Thyroid gland (tissue), 4 donors: ENCODE data around the gene SULT1B1. TPM values are rescaled to one million over a fixed set of nuclear protein-coding genes. Genes with fewer than 3 reads are reported as not detected.

Source experiments
- DNase-seq, 2 donors: peaks; one replicate each; pipeline ENCODE4 v3.0.0-alpha.2; 2019
- H3K27ac ChIP-seq, 3 donors: fragments of 200-600 bp; sonication (generic); 1 replicate in 2 of 3; 2 replicates in 1 of 3; pipeline ENCODE4 v1.5.1; 2016 to 2019; ENCODE audit warnings: mild to moderate bottlenecking in 1 of 3, moderate library complexity in 1 of 3
- H3K27me3 ChIP-seq: fragments of 200-600 bp; sonication (generic); one replicate; pipeline ENCODE4 v1.5.1; 2019
- H3K36me3 ChIP-seq, 2 donors: fragments of 200-600 bp; sonication (generic); one replicate each; pipeline ENCODE4 v1.5.1; 2016 to 2019
- H3K4me1 ChIP-seq, 2 donors: fragments of 200-600 bp; sonication (generic); one replicate each; pipeline ENCODE4 v1.5.1; 2017 to 2019
- H3K4me3 ChIP-seq, 3 donors: fragments of 200-600 bp; sonication (generic); replicated peaks in 1 of 3; 1 replicate in 2 of 3; 2 replicates in 1 of 3; pipeline ENCODE4 v1.5.1; 2016; ENCODE audit warnings: mild to moderate bottlenecking in 1 of 3
- H3K9me3 ChIP-seq: fragments of 200-600 bp; sonication (generic); one replicate; pipeline ENCODE4 v1.5.1; 2017
- CTCF ChIP-seq, 6 experiments: fragments of 200-600 bp in 3 of 6; fragments of 450-650 bp in 3 of 6; sonication (generic) in 3 of 6; IDR thresholded peaks; one replicate each; pipeline ENCODE4 v1.5.1; 2016 to 2019; ENCODE audit warnings: antibody characterized with exemption in 6 of 6, mild to moderate bottlenecking in 2 of 6, inconsistent platforms in 1 of 6, moderate library complexity in 1 of 6
- POLR2A ChIP-seq, 2 donors: fragments of 450-650 bp; IDR thresholded peaks; one replicate each; pipeline ENCODE4 v1.6.1; 2017; ENCODE audit warnings: antibody characterized with exemption in 2 of 2, mild to moderate bottlenecking in 2 of 2, moderate library complexity in 1 of 2
- WGBS, 2 donors: methylation state at CpG; one replicate each; pipeline ENCODE4 v1.1.5; 2017; 5-methylcytosine and 5-hydroxymethylcytosine counted together
- intact Hi-C: fragments of 100-400 bp; cut with DNase I; formaldehyde crosslinking; loops from one replicate; pipeline ENCODE4 v1.15.1; 2023
- total RNA-seq, 4 donors: library from RNA; depleted of rRNA; stranded (reverse); fragments of >200 nt; gene quantifications; one replicate each; pipeline ENCODE4 v1.2.3, GENCODE V29; 2016

The SULT1B1 gene
- total RNA-seq, 4 donors from 2014 or later: 0.33 to 0.83 (median 0.51) TPM

- DNase-seq: no peak
- H3K9me3 ChIP-seq: no peaks in the 10 kb centered on the region
- no peaks in the 10 kb centered on the region for H3K27me3 ChIP-seq
- TF ChIP-seq CTCF (IDR thresholded peaks at IDR 0.05) (no peak), POLR2A (IDR thresholded peaks at IDR 0.05) (no peak)
- no peaks in the 10 kb centered on the region for H3K4me1 ChIP-seq
- intact Hi-C loops: no loop called here
- H3K4me3 ChIP-seq: no peak overlapping the region
- no peak overlapping the region for H3K27ac ChIP-seq
- H3K36me3 ChIP-seq: no peaks in the 10 kb centered on the region
- WGBS, 2 donors: 82 to 92% methylated on average over 1 of the region's 1 CpG
Measured at GRCh38 chr4:69786547-69786946, 26.1 kb upstream of the SULT1B1 start.

GRCh38 chr4:69785211-69785831 is 24.9 kb upstream of the SULT1B1 start:
- no peak for DNase-seq
- H3K27me3 ChIP-seq: no peaks in the 10 kb centered on the region
- no peaks in the 10 kb centered on the region for H3K9me3 ChIP-seq
- no peaks in the 10 kb centered on the region for H3K4me1 ChIP-seq
- H3K27ac ChIP-seq: no peak overlapping the region
- TF ChIP-seq CTCF (IDR thresholded peaks at IDR 0.05): no peak
- TF ChIP-seq POLR2A (IDR thresholded peaks at IDR 0.05): no peak
- no peak overlapping the region for H3K4me3 ChIP-seq
- intact Hi-C loops: no loop called here
- H3K36me3 ChIP-seq: no peaks in the 10 kb centered on the region
- 81 to 90% methylated on average over 1 of the region's 1 CpG for WGBS, 2 donors

GRCh38 chr4:69782651-69783310 is 22.4 kb upstream of the SULT1B1 start:
- DNase-seq: no peak
- Histone ChIP-seq H3K27ac (no peak overlapping the region), H3K36me3 (no peaks in the 10 kb centered on the region), H3K27me3 (no peaks in the 10 kb centered on the region), H3K4me3 (no peak overlapping the region), H3K4me1 (no peaks in the 10 kb centered on the region), H3K9me3 (no peaks in the 10 kb centered on the region)
- TF ChIP-seq POLR2A (IDR thresholded peaks at IDR 0.05): no peak
- no peak for TF ChIP-seq CTCF (IDR thresholded peaks at IDR 0.05)
- intact Hi-C loops: no loop called here
- WGBS, 2 donors: 94% methylated on average over 15 of the region's 15 CpGs

GRCh38 chr4:69781458-69782418 is 21.3 kb upstream of the SULT1B1 start:
- intact Hi-C loops: no loop called here
- TF ChIP-seq POLR2A (IDR thresholded peaks at IDR 0.05) (no peak), CTCF (IDR thresholded peaks at IDR 0.05) (no peak)
- H3K4me1 ChIP-seq: no peaks in the 10 kb centered on the region

More at GRCh38 chr4:69781458-69782418, 21.3 kb upstream of the SULT1B1 start:
- H3K27me3 ChIP-seq: no peaks in the 10 kb centered on the region
- H3K36me3 ChIP-seq: no peaks in the 10 kb centered on the region
- H3K4me3 ChIP-seq: no peak overlapping the region
- WGBS, 2 donors: 69 to 73% methylated on average over 19 of the region's 19 CpGs
- no peak for DNase-seq
- H3K27ac ChIP-seq: no peak overlapping the region
- H3K9me3 ChIP-seq: no peaks in the 10 kb centered on the region
